OCI-LY1 (cell line): ENCODE data around the gene NRG2.

Source experiments
- H2AFZ ChIP-seq: fragments of 200-600 bp; sonication (generic), shearing (Covaris generic); 2 replicates; pipeline ENCODE4 v1.6.0; 2014; ENCODE audit warnings: antibody characterized with exemption, mild to moderate bottlenecking, low read length
- H3F3A ChIP-seq: fragments of 200-600 bp; sonication (generic), shearing (Covaris generic); 2 replicates; pipeline ENCODE4 v1.6.0; 2014; ENCODE audit warnings: mild to moderate bottlenecking, antibody characterized with exemption, low read length, moderate library complexity; ENCODE audit not compliant: insufficient read depth
- H3K27ac ChIP-seq: fragments of 200-600 bp; sonication (generic); 2 replicates; pipeline ENCODE4 v1.5.1; 2014; ENCODE audit warnings: low read length, mixed run types, mild to moderate bottlenecking, low read depth; ENCODE audit not compliant: poor library complexity, severe bottlenecking
- H3K27me3 ChIP-seq: fragments of 200-600 bp; sonication (generic); 2 replicates; pipeline ENCODE4 v1.6.0; 2014; ENCODE audit warnings: antibody characterized with exemption, mild to moderate bottlenecking, low read length, moderate library complexity; ENCODE audit not compliant: insufficient read depth
- H3K36me3 ChIP-seq: fragments of 200-600 bp; sonication (generic); 2 replicates; pipeline ENCODE4 v1.6.1; 2014; ENCODE audit warnings: mild to moderate bottlenecking, antibody characterized with exemption, low read length, moderate library complexity, mixed read lengths; ENCODE audit not compliant: insufficient read depth
- H3K4me1 ChIP-seq: fragments of 200-600 bp; sonication (generic); 2 replicates; pipeline ENCODE4 v1.5.1; 2014; ENCODE audit warnings: mild to moderate bottlenecking, low read length, moderate library complexity; ENCODE audit not compliant: insufficient read depth, severe bottlenecking
- H3K4me2 ChIP-seq: fragments of 200-600 bp; sonication (generic), shearing (Covaris generic); 2 replicates; pipeline ENCODE4 v1.6.1; 2014; ENCODE audit warnings: low read length
- H3K4me3 ChIP-seq: fragments of 200-600 bp; sonication (generic); 2 replicates; pipeline ENCODE4 v1.5.1; 2014; ENCODE audit warnings: low read length, low read depth, mild to moderate bottlenecking, mixed read lengths; ENCODE audit not compliant: poor library complexity, severe bottlenecking
- H3K79me2 ChIP-seq: fragments of 200-600 bp; shearing (Covaris generic); 2 replicates; pipeline ENCODE4 v1.6.1; 2016; ENCODE audit warnings: mixed run types, low read length, mixed read lengths; ENCODE audit not compliant: insufficient read depth
- H3K9ac ChIP-seq: fragments of 200-600 bp; sonication (generic), shearing (Covaris generic); 2 replicates; pipeline ENCODE4 v1.6.1; 2014; ENCODE audit warnings: mild to moderate bottlenecking, low read length, mixed read lengths
- H3K9me2 ChIP-seq: fragments of 200-600 bp; sonication (generic), shearing (Covaris generic); 2 replicates; pipeline ENCODE4 v1.6.1; 2014; ENCODE audit warnings: low read depth, mild to moderate bottlenecking, low read length, mixed read lengths
- H3K9me3 ChIP-seq: fragments of 200-600 bp; shearing (Covaris generic); 2 replicates; pipeline ENCODE4 v1.6.1; 2014; ENCODE audit warnings: low read length, mixed read lengths
- H4K20me1 ChIP-seq: fragments of 200-600 bp; sonication (generic), shearing (Covaris generic); 2 replicates; pipeline ENCODE4 v1.6.0; 2016; ENCODE audit warnings: mild to moderate bottlenecking, low read length; ENCODE audit not compliant: insufficient read depth
- EZH2 ChIP-seq: fragments of 200-600 bp; sonication (generic), shearing (Covaris generic); IDR thresholded peaks from 2 replicates; pipeline ENCODE4 v1.8.0; 2017; ENCODE audit warnings: borderline replicate concordance, mixed run types, mild to moderate bottlenecking, antibody characterized with exemption, low read length, moderate library complexity, mixed read lengths
- TF ChIP-seq, protein P1 (sequence below): fragments of 200-600 bp; sonication (generic), shearing (Covaris generic); IDR thresholded peaks from 2 replicates; pipeline ENCODE4 v1.5.1; 2017; ENCODE audit warnings: mild to moderate bottlenecking, antibody characterized with exemption, low read length, moderate library complexity, mixed read lengths

Gene NRG2

DNA sequence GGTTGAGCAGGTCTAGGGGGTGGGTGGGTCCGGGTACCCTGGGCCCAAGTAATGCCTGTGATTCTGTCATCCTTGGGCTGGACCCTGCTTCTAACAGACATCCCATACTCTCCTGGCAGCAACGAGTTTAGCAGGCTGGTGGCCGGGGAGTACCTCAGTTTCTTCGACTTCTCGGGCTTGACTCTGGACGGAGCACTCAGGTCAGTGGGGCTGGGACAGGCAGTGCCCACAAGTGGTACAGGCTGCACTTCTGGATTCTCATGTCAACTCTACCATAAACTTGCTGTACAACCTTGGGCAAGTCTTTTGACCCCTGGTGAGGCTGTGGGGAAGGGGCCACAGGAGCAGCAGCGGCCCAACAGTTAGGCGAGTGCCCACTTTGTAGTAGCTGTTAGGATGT, 225.7 kb downstream of the NRG2 start:
- H2AFZ ChIP-seq, result no peak overlapping the region
- 0 out of 2 replicates have a peak, but pooled peaks cover 3% of the 10 kb centered on the region for H3K9me3 ChIP-seq
- no peaks in the 10 kb centered on the region for H3F3A ChIP-seq
- no peak overlapping the region for H3K9ac ChIP-seq
- TF ChIP-seq, protein P1, sequence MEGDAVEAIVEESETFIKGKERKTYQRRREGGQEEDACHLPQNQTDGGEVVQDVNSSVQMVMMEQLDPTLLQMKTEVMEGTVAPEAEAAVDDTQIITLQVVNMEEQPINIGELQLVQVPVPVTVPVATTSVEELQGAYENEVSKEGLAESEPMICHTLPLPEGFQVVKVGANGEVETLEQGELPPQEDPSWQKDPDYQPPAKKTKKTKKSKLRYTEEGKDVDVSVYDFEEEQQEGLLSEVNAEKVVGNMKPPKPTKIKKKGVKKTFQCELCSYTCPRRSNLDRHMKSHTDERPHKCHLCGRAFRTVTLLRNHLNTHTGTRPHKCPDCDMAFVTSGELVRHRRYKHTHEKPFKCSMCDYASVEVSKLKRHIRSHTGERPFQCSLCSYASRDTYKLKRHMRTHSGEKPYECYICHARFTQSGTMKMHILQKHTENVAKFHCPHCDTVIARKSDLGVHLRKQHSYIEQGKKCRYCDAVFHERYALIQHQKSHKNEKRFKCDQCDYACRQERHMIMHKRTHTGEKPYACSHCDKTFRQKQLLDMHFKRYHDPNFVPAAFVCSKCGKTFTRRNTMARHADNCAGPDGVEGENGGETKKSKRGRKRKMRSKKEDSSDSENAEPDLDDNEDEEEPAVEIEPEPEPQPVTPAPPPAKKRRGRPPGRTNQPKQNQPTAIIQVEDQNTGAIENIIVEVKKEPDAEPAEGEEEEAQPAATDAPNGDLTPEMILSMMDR, result no peak
- TF ChIP-seq EZH2, result no peak
- no peak overlapping the region for H3K27ac ChIP-seq
- H3K4me3 ChIP-seq, result no peak overlapping the region
- peaks cover 6% of the 10 kb centered on the region; the same call in 1 of the 2 replicates for H3K27me3 ChIP-seq
- H3K4me2 ChIP-seq, result no peak overlapping the region
- H3K79me2 ChIP-seq, result no peaks in the 10 kb centered on the region
- H4K20me1 ChIP-seq, result no peaks in the 10 kb centered on the region
- H3K36me3 ChIP-seq, result no peaks in the 10 kb centered on the region; the same call in 1 of the 2 replicates
- H3K4me1 ChIP-seq, result no peaks in the 10 kb centered on the region
- no peaks in the 10 kb centered on the region for H3K9me2 ChIP-seq

DNA sequence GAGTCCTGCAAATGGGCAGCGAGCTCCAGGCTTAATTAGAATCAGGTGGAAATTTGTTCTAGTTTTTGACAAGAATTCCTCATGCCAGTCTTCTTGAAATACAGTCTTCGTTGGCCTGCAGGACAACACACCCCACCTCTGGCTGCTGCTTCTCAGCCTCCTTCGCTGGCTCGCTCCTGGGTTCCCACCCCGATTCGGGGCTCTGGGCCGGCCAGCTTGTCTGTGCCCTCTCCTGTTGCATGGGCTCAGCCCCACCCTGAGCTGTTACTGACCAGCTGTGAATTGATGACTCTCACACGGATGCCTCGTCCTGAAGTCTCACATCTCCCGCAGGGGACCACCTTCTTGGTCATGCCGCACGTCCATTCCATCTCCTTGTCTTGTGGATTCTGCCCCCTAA, 226.5 kb downstream of the NRG2 start:
- H3K4me3 ChIP-seq, result no peak overlapping the region
- TF ChIP-seq, protein P1, result no peak
- no peak for TF ChIP-seq EZH2
- H3K79me2 ChIP-seq, result no peaks in the 10 kb centered on the region
- no peaks in the 10 kb centered on the region for H3F3A ChIP-seq
- H3K9ac ChIP-seq, result no peak overlapping the region
- H3K36me3 ChIP-seq, result no peaks in the 10 kb centered on the region; the same call in 1 of the 2 replicates
- no peak overlapping the region for H3K27ac ChIP-seq
- H3K4me1 ChIP-seq, result no peaks in the 10 kb centered on the region
- H3K27me3 ChIP-seq, result peaks cover 6% of the 10 kb centered on the region; the same call in 1 of the 2 replicates
- no peak overlapping the region for H2AFZ ChIP-seq
- H4K20me1 ChIP-seq, result no peaks in the 10 kb centered on the region
- H3K9me2 ChIP-seq, result no peaks in the 10 kb centered on the region
- 0 out of 2 replicates have a peak, but pooled peaks cover 3% of the 10 kb centered on the region for H3K9me3 ChIP-seq
- no peak overlapping the region for H3K4me2 ChIP-seq

DNA sequence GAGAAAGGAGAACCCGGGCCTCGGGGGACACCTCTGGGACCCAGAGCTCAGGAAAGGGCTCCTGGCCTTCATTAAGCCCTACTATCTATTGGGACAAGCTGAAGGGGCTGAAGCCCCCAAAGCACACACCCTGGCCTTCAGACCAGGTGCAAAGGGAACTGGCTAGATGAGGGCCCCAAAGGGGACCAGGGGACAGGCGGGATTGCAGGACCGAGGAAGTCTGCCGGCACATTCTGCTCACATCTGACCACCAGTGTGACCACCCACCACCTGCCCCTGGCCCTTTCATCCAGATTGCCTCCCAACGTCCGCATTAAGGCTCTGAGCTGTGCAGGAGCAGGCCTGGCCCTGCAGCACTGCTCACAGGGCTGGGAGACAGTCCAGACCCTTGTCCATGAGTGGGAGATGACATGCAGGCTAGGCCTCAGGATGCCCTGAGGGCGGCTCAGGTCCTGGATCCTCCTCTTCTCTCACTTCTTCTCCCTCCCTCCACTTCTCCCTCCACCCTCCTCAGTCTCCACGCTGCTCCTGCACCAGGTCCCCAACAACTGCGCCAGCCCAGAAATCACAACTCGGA, 228.3 kb downstream of the NRG2 start:
- Histone ChIP-seq H3F3A (no peaks in the 10 kb centered on the region), H3K9me3 (0 out of 2 replicates have a peak, but pooled peaks cover 3% of the 10 kb centered on the region), H3K4me1 (no peaks in the 10 kb centered on the region), H3K4me2 (no peak overlapping the region), H4K20me1 (no peaks in the 10 kb centered on the region), H3K27ac (no peak overlapping the region), H3K36me3 (no peaks in the 10 kb centered on the region; the same call in 1 of the 2 replicates), H3K27me3 (peaks cover 6% of the 10 kb centered on the region; the same call in 1 of the 2 replicates), H3K79me2 (no peaks in the 10 kb centered on the region), H3K9me2 (no peaks in the 10 kb centered on the region), H3K9ac (no peak overlapping the region), H3K4me3 (no peak overlapping the region), H2AFZ (no peak overlapping the region)
- TF ChIP-seq, protein P1, result no peak
- TF ChIP-seq EZH2, result no peak
